Measurements from ENCODE around the gene THSD4.
"Not testable (repeated sequence)": the region's sequence is repeated elsewhere in the genome, so short reads cannot be mapped to it uniquely, and the experiment has no call there.

The THSD4 gene

GRCh38 chr15:71362556-71362955, 247.3 kb downstream of the THSD4 start:
- DNase-seq = no peak

GRCh38 chr15:71362987-71363968, 248.0 kb downstream of the THSD4 start:
- no peak for DNase-seq

- DNase-seq = peak; percentile 10
Measured at GRCh38 chr15:71364117-71364584, 248.9 kb downstream of the THSD4 start.

GRCh38 chr15:71366522-71366921, 251.3 kb downstream of the THSD4 start:
- no peak for DNase-seq

GRCh38 chr15:71366926-71367325, 251.7 kb downstream of the THSD4 start:
- DNase-seq = no peak

GRCh38 chr15:71367737-71368136, 252.5 kb downstream of the THSD4 start:
- not testable (repeated sequence) for DNase-seq

- DNase-seq = not testable (repeated sequence)
Measured at GRCh38 chr15:71372769-71373168, 257.5 kb downstream of the THSD4 start.

GRCh38 chr15:71373917-71374316, 258.6 kb downstream of the THSD4 start:
- DNase-seq = no peak

- DNase-seq = no peak
Measured at GRCh38 chr15:71374607-71375352, 259.5 kb downstream of the THSD4 start.

- DNase-seq = no peak
Measured at GRCh38 chr15:71375934-71376333, 260.7 kb downstream of the THSD4 start.

- DNase-seq = no peak
Measured at GRCh38 chr15:71379893-71380292, 264.6 kb downstream of the THSD4 start.

GRCh38 chr15:71380345-71380744, 265.1 kb downstream of the THSD4 start:
- no peak for DNase-seq

- DNase-seq = no peak
Measured at GRCh38 chr15:71384501-71384900, 269.2 kb downstream of the THSD4 start.

GRCh38 chr15:71385026-71385425, 269.8 kb downstream of the THSD4 start:
- DNase-seq = peak; percentile 2

- no peak for DNase-seq
Measured at GRCh38 chr15:71385457-71385856, 270.2 kb downstream of the THSD4 start.

GRCh38 chr15:71386005-71386404, 270.7 kb downstream of the THSD4 start:
- DNase-seq = no peak

GRCh38 chr15:71386448-71387236, 271.4 kb downstream of the THSD4 start:
- peak; percentile 40 for DNase-seq

GRCh38 chr15:71387810-71388209, 272.5 kb downstream of the THSD4 start:
- peak; percentile 1 for DNase-seq

- no peak for DNase-seq
Measured at GRCh38 chr15:71390096-71390495, 274.8 kb downstream of the THSD4 start.

GRCh38 chr15:71391421-71392088, 276.3 kb downstream of the THSD4 start:
- DNase-seq = no peak

- no peak for DNase-seq
Measured at GRCh38 chr15:71392861-71393283, 277.6 kb downstream of the THSD4 start.

- no peak for DNase-seq
Measured at GRCh38 chr15:71393383-71393782, 278.1 kb downstream of the THSD4 start.

Measured in RPMI8226 (cell line).